ENCODE measurements around the gene HCFC1R1. TPM values are rescaled to one million over a fixed set of nuclear protein-coding genes. Genes with fewer than 3 reads are reported as not detected.

HCFC1R1 gene
- total and polyA plus RNA-seq, 2 of the 8 experiments (the other 6 are each of a cell fraction or from before 2014, with no cell fraction given) = 72.7 to 138 TPM

DNA sequence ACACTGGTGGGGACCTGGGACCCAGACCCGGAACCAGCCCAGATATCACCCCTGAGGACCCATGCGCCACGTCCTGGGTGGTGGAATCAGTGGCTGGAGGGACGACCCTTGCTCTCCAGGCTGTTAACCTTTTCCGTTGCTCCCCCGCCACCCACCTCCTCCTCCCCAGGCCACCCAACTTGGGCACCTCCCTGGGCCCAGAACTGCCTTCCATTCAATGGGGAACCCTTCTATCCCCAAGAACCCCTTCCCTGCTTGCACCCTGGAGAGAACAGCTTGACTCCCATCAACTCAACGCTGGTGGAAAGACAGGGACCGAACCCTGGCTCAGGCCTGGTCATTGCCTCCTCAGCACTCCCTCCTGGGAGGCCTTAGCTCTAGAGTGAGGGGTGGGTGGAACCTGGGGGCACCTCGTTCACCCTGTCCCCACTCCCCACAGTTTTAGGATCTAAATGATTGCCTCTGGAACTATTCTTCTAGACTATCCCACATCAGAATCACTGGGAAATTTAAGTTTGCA lies 36.0 kb upstream of the HCFC1R1 start (continued):
- TF ChIP-seq EP300 (IDR thresholded peaks at IDR 0.05; ENCODE audit: borderline replicate concordance in 1 of 2, low read depth in 2 of 2, low read length in 2 of 2) (no peak), RXRA (IDR thresholded peaks at IDR 0.05; ENCODE audit: insufficient read depth, low read depth, low read length) (no peak), SRF (IDR thresholded peaks at IDR 0.05; ENCODE audit: low read depth, low read length) (no peak)

Measured in H1 (cell line).